Hematopoietic multipotent progenitor cell treated with erythropoietin and hydrocortisone succinate and interleukin-3 and kit ligand, for 4 days (in vitro differentiated cells): ENCODE measurements around the gene ARL3.
"Not testable (repeated sequence)": the region's sequence is repeated elsewhere in the genome, so short reads cannot be mapped to it uniquely, and the experiment has no call there.

ENCODE experiments used
- DNase-seq: peaks from one replicate; pipeline ENCODE4 v3.0.0-alpha.2; 2015

ARL3 gene

GRCh38 chr10:102670065-102670670 is 44.0 kb downstream of the ARL3 start:
- DNase-seq, result no peak

GRCh38 chr10:102669206-102670064 is 44.8 kb downstream of the ARL3 start:
- DNase-seq, result peak; percentile 65

DNA sequence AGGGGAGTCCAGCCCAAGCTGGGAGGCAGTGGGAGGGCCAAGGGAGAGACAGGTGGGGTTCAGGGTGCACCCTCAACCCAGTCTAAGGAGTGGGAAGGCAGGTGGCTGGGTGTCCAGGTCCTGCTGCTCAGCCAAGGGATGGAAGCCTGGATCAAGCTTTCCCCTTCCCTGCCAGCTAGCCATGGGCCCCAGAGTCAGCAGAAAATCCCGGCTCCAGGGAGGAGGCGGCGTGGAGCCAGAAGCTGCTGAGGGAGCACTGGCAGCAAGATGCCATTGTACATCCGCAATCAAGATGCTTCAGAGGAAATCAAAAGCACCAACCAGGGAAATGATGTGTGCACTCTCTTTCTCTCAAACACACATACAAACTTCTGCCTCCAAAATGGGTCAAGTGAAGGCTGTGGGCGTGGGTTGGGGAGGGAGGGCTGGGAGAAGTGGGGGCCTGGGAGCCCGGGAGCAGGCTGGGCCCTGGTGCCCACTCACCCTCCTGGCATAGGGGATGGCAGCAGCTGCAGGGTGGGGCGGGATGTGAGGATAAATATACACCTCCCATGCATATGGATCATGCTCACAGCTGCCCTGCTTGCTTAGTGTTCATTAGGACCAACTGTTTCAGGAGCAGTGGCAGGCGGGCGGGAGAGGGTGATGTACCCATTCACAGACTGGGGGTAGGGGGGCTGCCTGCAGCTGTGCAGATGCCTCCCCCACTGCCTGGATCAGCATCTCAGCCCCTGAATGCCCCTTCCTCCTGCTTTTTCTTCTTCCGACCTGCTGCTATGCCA is 45.7 kb downstream of the ARL3 start:
- no peak for DNase-seq

- DNase-seq, result not testable (repeated sequence)
These were observed 46.8 kb downstream of the ARL3 start for GRCh38 chr10:102667411-102667810.

- no peak for DNase-seq
These were observed 48.2 kb downstream of the ARL3 start for GRCh38 chr10:102665904-102666509.

DNA sequence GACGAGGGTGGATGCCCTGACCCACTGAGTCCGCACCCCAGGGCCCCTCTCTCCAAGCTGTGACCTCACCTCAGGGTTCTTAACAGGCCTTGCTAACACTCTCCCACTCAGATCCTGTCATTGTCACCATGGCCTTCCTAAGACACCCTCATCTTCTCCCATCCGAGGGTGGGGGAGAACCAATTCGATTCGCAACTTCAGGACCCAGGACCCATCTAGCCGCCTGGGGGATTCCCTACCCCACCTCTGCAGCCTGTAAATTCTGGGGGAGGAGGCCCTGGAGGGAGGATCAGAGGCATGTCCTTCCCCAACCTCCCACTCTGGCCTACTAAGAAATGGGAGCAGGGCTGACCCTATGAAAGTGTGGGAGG is 52.6 kb downstream of the ARL3 start:
- no peak for DNase-seq

GRCh38 chr10:102660888-102661657 is 53.1 kb downstream of the ARL3 start:
- DNase-seq, result peak; percentile 86

- no peak for DNase-seq
These were observed 55.4 kb downstream of the ARL3 start for GRCh38 chr10:102658802-102659201.

GRCh38 chr10:102657984-102658724 is 56.0 kb downstream of the ARL3 start:
- DNase-seq, result no peak

GRCh38 chr10:102657451-102657850 is 56.7 kb downstream of the ARL3 start:
- no peak for DNase-seq

DNA sequence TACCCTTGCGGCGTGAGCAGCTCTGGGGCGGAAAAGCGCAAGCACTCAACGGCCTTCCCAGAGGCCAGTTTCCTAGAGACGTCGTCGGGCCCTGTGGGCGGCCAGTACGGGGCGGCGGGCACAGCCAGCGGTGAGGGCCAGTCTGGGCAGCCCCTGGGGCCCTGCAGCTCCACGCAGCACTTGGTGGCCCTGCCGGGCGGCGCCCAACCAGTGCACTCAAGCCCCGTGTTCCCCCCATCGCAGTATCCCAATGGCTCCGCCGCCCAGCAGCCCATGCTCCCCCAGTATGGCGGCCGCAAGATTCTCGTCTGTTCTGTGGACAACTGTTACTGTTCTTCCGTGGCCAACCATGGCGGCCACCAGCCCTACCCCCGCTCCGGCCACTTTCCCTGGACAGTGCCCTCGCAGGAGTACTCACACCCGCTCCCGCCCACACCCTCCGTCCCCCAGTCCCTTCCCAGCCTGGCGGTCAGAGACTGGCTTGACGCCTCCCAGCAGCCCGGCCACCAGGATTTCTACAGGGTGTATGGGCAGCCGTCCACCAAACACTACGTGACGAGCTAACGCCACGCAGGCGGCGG is 57.3 kb downstream of the ARL3 start:
- DNase-seq, result no peak

GRCh38 chr10:102656026-102656425 is 58.2 kb downstream of the ARL3 start:
- DNase-seq, result no peak

DNA sequence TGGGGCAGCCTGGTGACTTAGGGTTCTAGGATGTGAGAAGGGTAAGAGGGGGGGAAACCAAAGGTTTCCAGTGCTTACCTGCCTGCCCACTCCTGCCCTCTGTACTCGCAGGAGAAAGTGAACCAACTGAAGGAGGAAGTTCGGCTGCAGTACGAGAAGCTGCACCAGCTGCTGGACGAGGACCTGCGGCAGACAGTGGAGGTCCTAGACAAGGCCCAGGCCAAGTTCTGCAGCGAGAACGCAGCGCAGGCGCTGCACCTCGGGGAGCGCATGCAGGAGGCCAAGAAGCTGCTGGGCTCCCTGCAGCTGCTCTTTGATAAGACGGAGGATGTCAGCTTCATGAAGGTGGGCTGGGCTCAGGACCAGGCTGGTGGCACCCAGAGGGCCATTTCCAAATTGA is 59.2 kb downstream of the ARL3 start:
- DNase-seq, result no peak

DNA sequence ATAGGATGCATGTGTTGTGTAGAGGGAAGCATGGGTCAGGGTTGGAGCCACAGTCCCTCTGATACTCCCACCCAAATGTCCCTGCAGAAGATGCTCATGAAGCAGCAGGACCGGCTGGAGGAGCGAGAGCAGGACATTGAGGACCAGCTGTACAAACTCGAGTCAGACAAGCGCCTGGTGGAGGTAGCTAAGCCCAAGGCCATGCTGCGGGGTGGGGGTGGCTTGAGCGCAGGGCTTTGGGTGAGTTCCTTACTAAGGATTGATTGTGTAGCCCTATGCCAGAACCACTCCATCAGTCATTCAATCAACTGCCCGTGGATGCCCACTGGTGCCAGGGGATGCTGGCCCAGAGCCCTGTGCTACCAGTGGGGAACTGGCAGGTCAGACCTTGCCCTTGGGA is 59.6 kb downstream of the ARL3 start:
- DNase-seq, result no peak

DNA sequence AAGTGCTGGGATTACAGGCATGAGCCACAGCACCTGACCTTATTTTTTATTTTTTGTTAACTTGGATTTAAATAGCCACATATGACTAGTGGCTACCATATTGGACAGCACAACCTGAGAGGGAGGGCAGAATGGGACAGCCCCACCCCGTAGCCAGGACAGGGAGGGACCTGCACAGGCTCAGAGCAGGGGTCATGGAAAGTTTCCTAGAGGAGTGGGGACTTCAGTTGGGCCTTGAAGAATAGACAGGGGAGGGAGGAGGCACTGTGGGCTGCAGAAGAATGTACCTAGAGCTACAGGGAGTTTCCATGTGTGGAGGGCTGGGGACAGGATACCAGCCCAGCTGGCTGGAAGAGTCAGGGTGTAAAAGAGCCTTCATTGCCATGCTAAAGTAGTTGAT is 61.1 kb downstream of the ARL3 start:
- no peak for DNase-seq

DNA sequence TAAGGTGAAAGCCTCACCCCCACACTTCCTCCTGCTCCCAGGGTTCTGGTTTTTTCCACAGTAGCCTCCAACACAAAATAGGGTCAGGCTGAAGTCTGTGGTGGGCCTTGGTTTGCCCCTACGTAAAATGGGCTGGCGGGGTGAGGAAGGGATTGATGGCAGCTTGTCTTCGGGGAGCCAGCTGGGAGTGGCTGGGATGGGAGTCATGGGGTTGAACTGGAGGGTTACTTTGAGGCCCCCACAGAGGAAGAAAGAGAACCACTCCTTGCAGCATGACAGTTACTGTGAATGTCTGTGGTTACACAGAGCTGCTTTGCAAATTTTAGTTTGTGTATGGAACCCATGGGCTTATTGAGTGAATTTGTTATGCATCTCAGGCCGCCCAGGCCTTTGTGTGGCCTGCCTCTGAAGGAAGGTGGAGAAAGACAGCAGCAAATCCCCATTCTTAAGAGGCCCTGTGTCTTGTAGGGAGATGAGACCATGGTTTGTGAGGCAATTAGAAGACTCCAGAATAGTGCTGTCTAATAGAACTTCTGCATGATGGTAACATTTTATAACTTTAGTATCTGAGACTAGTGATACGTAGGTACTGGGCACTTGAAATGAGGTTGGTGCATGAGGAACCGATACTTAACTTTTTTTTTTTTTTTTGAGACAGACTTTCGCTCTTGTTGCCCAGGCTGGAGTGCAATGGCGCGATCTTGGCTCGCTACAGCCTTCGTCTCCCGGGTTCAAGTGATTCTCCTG is 61.9 kb downstream of the ARL3 start:
- DNase-seq, result no peak

- no peak for DNase-seq
These were observed 62.6 kb downstream of the ARL3 start for GRCh38 chr10:102651455-102652169.

DNA sequence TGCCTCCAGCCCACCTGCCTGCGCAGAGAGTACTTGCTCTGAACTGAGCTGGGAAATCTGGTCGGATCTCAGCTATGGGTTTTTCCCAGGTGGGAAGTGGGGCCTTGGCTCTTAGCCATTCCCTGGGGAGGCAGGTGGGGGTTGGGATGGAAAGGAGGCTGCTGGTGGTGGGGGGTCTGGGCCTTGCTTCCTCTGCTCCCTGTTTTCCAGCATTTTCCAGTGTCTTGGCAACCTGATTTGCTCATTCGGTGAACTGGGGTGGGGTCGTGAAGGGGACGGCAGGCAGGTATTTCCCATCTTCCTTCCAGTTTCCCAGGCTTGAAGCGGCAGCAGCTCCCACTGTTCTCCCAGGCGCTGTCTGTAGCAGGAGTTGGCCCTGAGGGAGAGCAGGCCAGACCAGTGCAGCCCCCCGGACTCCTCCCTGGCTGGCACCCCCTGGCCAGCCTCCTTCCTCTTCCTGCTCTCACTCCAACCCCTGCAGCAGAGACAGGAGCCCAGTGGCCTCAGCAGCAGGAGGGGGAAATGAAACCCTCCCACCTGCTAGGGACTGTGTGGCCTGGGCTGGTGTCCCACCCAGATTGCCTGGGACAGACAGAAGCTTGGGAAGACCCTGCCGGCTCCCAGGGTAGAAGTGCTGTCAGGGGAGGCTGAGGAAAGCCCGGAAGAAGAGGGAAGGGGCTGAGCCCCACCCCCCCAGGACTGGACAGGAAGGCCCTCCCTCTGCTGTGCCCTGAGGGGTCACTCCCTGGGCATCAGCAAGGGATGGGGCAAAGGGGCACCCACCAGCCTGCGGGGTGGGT is 63.3 kb downstream of the ARL3 start:
- no peak for DNase-seq
